ENCODE results near the gene TMEM272. TPM values are rescaled to one million over a fixed set of nuclear protein-coding genes. Genes with fewer than 3 reads are reported as not detected.

The TMEM272 gene
- total RNA-seq, 1 experiment from 2014 or later = not detected

Other genes starting within 250 kb of the TMEM272 start
- gene DHRS12, start 41.0 kb downstream of the TMEM272 start, total RNA-seq (2014; rRNA removed; shearing (Covaris generic)) = 0.27 and 2.7 TPM in 2 replicates
- gene CCDC70, start 16.8 kb upstream of the TMEM272 start, total RNA-seq (2014; rRNA removed; shearing (Covaris generic)) = not detected in 2 replicates
- gene ATP7B, start 166.3 kb upstream of the TMEM272 start, total RNA-seq (2014; rRNA removed; shearing (Covaris generic)) = 1.8 and 2.4 TPM in 2 replicates
- gene ALG11, start 167.2 kb upstream of the TMEM272 start, total RNA-seq (2014; rRNA removed; shearing (Covaris generic)) = 17.6 and 22.3 TPM in 2 replicates
- 4.2 and 5.0 TPM in 2 replicates for gene UTP14C, start 179.5 kb upstream of the TMEM272 start, total RNA-seq (2014; rRNA removed; shearing (Covaris generic))

Measured in H4 (cell line).